Measurements from ENCODE around the gene SCRN2. TPM values are rescaled to one million over a fixed set of nuclear protein-coding genes. Genes with fewer than 3 reads are reported as not detected.

Gene SCRN2
- total and polyA plus RNA-seq, 4 experiments from 2014 or later: 15.7 to 30.5 (median 23.0) TPM

- ChIA-PET POLR2A (ENCODE audit: partially characterized antibody) (no interaction called here), CTCF (ENCODE audit: partially characterized antibody) (interaction anchor here (0.8 to 1.0 kb wide), 4 partner anchors 9 to 126 kb away, joined by 3 to 13 read pairs (median 4); no protein-coding TSS in a partner anchor)
- intact Hi-C loops (cut with micrococcal nuclease): loop anchor here (1.0 kb wide), 2 partner anchors 14 to 126 kb away; no protein-coding TSS in a partner anchor
Measured at GRCh38 chr17:47789611-47790561, 51.2 kb downstream of the SCRN2 start.

More at GRCh38 chr17:47789611-47790561, 51.2 kb downstream of the SCRN2 start:
- peaks cover 2 to 18% (median 10%) of the 10 kb centered on the region in 4 donors for H3K4me1 Mint-ChIP-seq
- H3K36me3 Mint-ChIP-seq: no peaks in the 10 kb centered on the region
- H3K4me1 ChIP-seq (ENCODE audit: insufficient read depth, low read length): peaks cover 9% of the 10 kb centered on the region
- no peaks in the 10 kb centered on the region for H3K9me3 ChIP-seq (ENCODE audit: control insufficient read depth in 1 of 2, low read length in 2 of 2)
- peak overlapping the region in 1 of 2 donors; percentile 37 for H3K4me3 ChIP-seq (ENCODE audit: low read length in 2 of 2)
- peaks cover 34 to 36% of the 10 kb centered on the region in 2 donors for H3K27me3 Mint-ChIP-seq
- H3K36me3 ChIP-seq (ENCODE audit: insufficient read depth, low read length): no peaks in the 10 kb centered on the region
- H3K27me3 ChIP-seq (ENCODE audit: insufficient read depth, low read length): peaks cover 11% of the 10 kb centered on the region
- peak in 4 of 5 donors; percentile 39 to 54 (median 44) for DNase-seq
- no peak overlapping the region for H3K27ac ChIP-seq (ENCODE audit: low read depth, low read length)
- H3K9me3 Mint-ChIP-seq: peaks cover 0 to 2% (median 0%) of the 10 kb centered on the region in 8 donors
- peak overlapping the region in 1 of 7 donors; percentile 43 for H3K27ac Mint-ChIP-seq
- peak overlapping the region; percentile 31 to 86 (median 78) for H3K4me3 Mint-ChIP-seq

Other genes starting within 250 kb of the SCRN2 start
- gene KPNB1, start 191.4 kb downstream of the SCRN2 start, total RNA-seq: 100 to 1,000 TPM; 258 to 268 TPM
- 10 to 100 TPM; 13.4 to 26.9 TPM for gene KPNB1, start 191.4 kb downstream of the SCRN2 start, polyA plus RNA-seq
- 1 to 10 TPM; 6.7 to 7.4 TPM for gene TBKBP1, start 147.1 kb downstream of the SCRN2 start, total RNA-seq
- under 1 TPM; 0.49 to 0.68 TPM for gene TBKBP1, start 147.1 kb downstream of the SCRN2 start, polyA plus RNA-seq
- gene TBX21, start 108.0 kb downstream of the SCRN2 start, total RNA-seq: 10 to 100 TPM; 15.8 to 17.9 TPM
- gene TBX21, start 108.0 kb downstream of the SCRN2 start, polyA plus RNA-seq: 10 to 100 TPM in 1 of 2 donors, 1 to 10 TPM in 1; 6.8 to 11.5 TPM
- 10 to 100 TPM; 46.5 to 50.4 TPM for gene OSBPL7, start 19.5 kb downstream of the SCRN2 start, total RNA-seq
- 1 to 10 TPM; 1.6 to 7.9 TPM for gene OSBPL7, start 19.5 kb downstream of the SCRN2 start, polyA plus RNA-seq
- gene MRPL10, start 9.7 kb downstream of the SCRN2 start, total RNA-seq: 10 to 100 TPM; 39.6 to 41.4 TPM
- gene MRPL10, start 9.7 kb downstream of the SCRN2 start, polyA plus RNA-seq: 10 to 100 TPM; 45.9 to 69.6 TPM
- gene LRRC46, start 9.6 kb downstream of the SCRN2 start, total RNA-seq: under 1 TPM; 0.23 to 0.69 TPM
- gene LRRC46, start 9.6 kb downstream of the SCRN2 start, polyA plus RNA-seq: not detected
- gene SP6, start 9.9 kb upstream of the SCRN2 start, total RNA-seq: not detected
- gene SP6, start 9.9 kb upstream of the SCRN2 start, polyA plus RNA-seq: not detected
- gene SP2, start 55.0 kb upstream of the SCRN2 start, total RNA-seq: 10 to 100 TPM; 39.6 to 39.9 TPM
- 10 to 100 TPM in 1 of 2 donors, 1 to 10 TPM in 1; 3.0 to 17.1 TPM for gene SP2, start 55.0 kb upstream of the SCRN2 start, polyA plus RNA-seq
- gene PNPO, start 100.3 kb upstream of the SCRN2 start, total RNA-seq: 10 to 100 TPM; 12.1 TPM
- 10 to 100 TPM; 19.9 to 23.4 TPM for gene PNPO, start 100.3 kb upstream of the SCRN2 start, polyA plus RNA-seq
- not detected for gene PRR15L, start 116.6 kb upstream of the SCRN2 start, total RNA-seq
- under 1 TPM in 1 of 2 donors, not detected in 1; 0.11 TPM for gene PRR15L, start 116.6 kb upstream of the SCRN2 start, polyA plus RNA-seq
- gene CDK5RAP3, start 129.8 kb upstream of the SCRN2 start, total RNA-seq: 100 to 1,000 TPM; 340 to 343 TPM
- gene CDK5RAP3, start 129.8 kb upstream of the SCRN2 start, polyA plus RNA-seq: 10 to 100 TPM; 75.1 to 99.2 TPM
- gene COPZ2, start 196.5 kb upstream of the SCRN2 start, total RNA-seq: 1 to 10 TPM; 1.9 to 2.0 TPM
- 1 to 10 TPM; 1.6 to 1.9 TPM for gene COPZ2, start 196.5 kb upstream of the SCRN2 start, polyA plus RNA-seq
- 10 to 100 TPM; 53.5 to 62.5 TPM for gene NFE2L1, start 207.1 kb upstream of the SCRN2 start, total RNA-seq
- 10 to 100 TPM in 1 of 2 donors, 1 to 10 TPM in 1; 2.9 to 16.2 TPM for gene NFE2L1, start 207.1 kb upstream of the SCRN2 start, polyA plus RNA-seq

All from CD4-positive, alpha-beta memory T cell (primary cell).